HG03060 (cell line): Measurements from ENCODE around the gene SPEM3.
"Not testable (repeated sequence)": the region's sequence is repeated elsewhere in the genome, so short reads cannot be mapped to it uniquely, and the experiment has no call there.

Experiments used
- ATAC-seq: cut with Tn5 transposase; IDR thresholded peaks from one replicate; pipeline ENCODE4 v1.9.1; 2021; ENCODE audit warnings: low read depth, moderate number of reproducible peaks; ENCODE audit not compliant: unreplicated experiment

SPEM3 gene

GRCh38 chr17:7468290-7468689 lies 39.6 kb downstream of the SPEM3 start:
- ATAC-seq, result no peak

- no peak for ATAC-seq
Measured at GRCh38 chr17:7468804-7469389, 40.2 kb downstream of the SPEM3 start.

GRCh38 chr17:7469843-7470242 lies 41.2 kb downstream of the SPEM3 start:
- ATAC-seq, result not testable (repeated sequence)

GRCh38 chr17:7470457-7470973 lies 41.9 kb downstream of the SPEM3 start:
- ATAC-seq, result not testable (repeated sequence)

- no peak for ATAC-seq
Measured at GRCh38 chr17:7471729-7472128, 43.1 kb downstream of the SPEM3 start.

GRCh38 chr17:7474767-7475166 lies 46.1 kb downstream of the SPEM3 start:
- ATAC-seq, result not testable (repeated sequence)

GRCh38 chr17:7475764-7476422 lies 47.2 kb downstream of the SPEM3 start:
- ATAC-seq, result no peak

GRCh38 chr17:7476494-7476893 lies 47.8 kb downstream of the SPEM3 start:
- ATAC-seq, result no peak

GRCh38 chr17:7476951-7477350 lies 48.3 kb downstream of the SPEM3 start:
- ATAC-seq, result no peak

GRCh38 chr17:7477392-7478275 lies 49.0 kb downstream of the SPEM3 start:
- no peak for ATAC-seq

GRCh38 chr17:7478276-7479212 lies 49.9 kb downstream of the SPEM3 start:
- no peak for ATAC-seq

GRCh38 chr17:7479213-7480088 lies 50.8 kb downstream of the SPEM3 start, which contains the start of gene ZBTB4:
TSS of gene ZBTB4 (minus strand) at chr17:7479631. CDS start at chr17:7466801, 12,830 bp downstream.
- ATAC-seq, result no peak

- no peak for ATAC-seq
Measured at GRCh38 chr17:7480089-7480384, 51.4 kb downstream of the SPEM3 start.

GRCh38 chr17:7481275-7481674 lies 52.6 kb downstream of the SPEM3 start, which contains the start of gene SLC35G6:
TSS of gene SLC35G6 (plus strand) at chr17:7481446. CDS start at chr17:7481517, 71 bp downstream.
- ATAC-seq, result not testable (repeated sequence)

GRCh38 chr17:7481842-7482741 lies 53.4 kb downstream of the SPEM3 start:
- not testable (repeated sequence) for ATAC-seq
